DOHH2 (cell line): ENCODE data around the gene DLG1.

Experiments used
- H3F3A ChIP-seq: fragments of 200-600 bp; sonication (generic), shearing (Covaris generic); 2 replicates; pipeline ENCODE4 v1.6.0; 2016; ENCODE audit warnings: antibody characterized with exemption, mild to moderate bottlenecking; ENCODE audit not compliant: control insufficient read depth, insufficient read depth
- H3K27ac ChIP-seq: fragments of 200-600 bp; sonication (generic); 2 replicates; pipeline ENCODE4 v1.5.1; 2014; ENCODE audit warnings: low read depth, mild to moderate bottlenecking, low read length, moderate library complexity
- H3K27me3 ChIP-seq: fragments of 200-600 bp; sonication (generic); 2 replicates; pipeline ENCODE4 v1.6.1; 2014; ENCODE audit warnings: mild to moderate bottlenecking, low read length, mixed read lengths; ENCODE audit not compliant: control insufficient read depth
- H3K36me3 ChIP-seq: fragments of 200-600 bp; sonication (generic); 2 replicates; pipeline ENCODE4 v1.6.1; 2014; ENCODE audit warnings: mild to moderate bottlenecking, low read length, moderate library complexity, mixed read lengths; ENCODE audit not compliant: control insufficient read depth
- H3K4me1 ChIP-seq: fragments of 200-600 bp; sonication (generic); 2 replicates; pipeline ENCODE4 v1.6.1; 2014; ENCODE audit warnings: mild to moderate bottlenecking, low read length, mixed read lengths; ENCODE audit not compliant: control insufficient read depth
- H3K4me2 ChIP-seq: fragments of 200-600 bp; sonication (generic); 2 replicates; pipeline ENCODE4 v1.6.0; 2014; ENCODE audit warnings: mild to moderate bottlenecking, low read length, moderate library complexity
- H3K4me3 ChIP-seq: fragments of 200-600 bp; sonication (generic); 2 replicates; pipeline ENCODE4 v1.5.1; 2014; ENCODE audit warnings: mild to moderate bottlenecking, low read length, mixed read lengths
- H3K79me2 ChIP-seq: fragments of 200-600 bp; sonication (generic); 2 replicates; pipeline ENCODE4 v1.6.1; 2014; ENCODE audit warnings: mild to moderate bottlenecking, low read length, mixed read lengths; ENCODE audit not compliant: control insufficient read depth
- H3K9me2 ChIP-seq: fragments of 200-600 bp; sonication (generic); replicated peaks from 2 replicates; pipeline ENCODE4 v1.6.1; 2014; ENCODE audit warnings: mild to moderate bottlenecking, low read length, mixed read lengths; ENCODE audit not compliant: control insufficient read depth
- H3K9me3 ChIP-seq: fragments of 200-600 bp; sonication (generic); 2 replicates; pipeline ENCODE4 v1.6.1; 2014; ENCODE audit warnings: antibody characterized with exemption, low read length, mixed read lengths; ENCODE audit not compliant: control insufficient read depth, insufficient read depth
- H4K20me1 ChIP-seq: fragments of 200-600 bp; sonication (generic); 2 replicates; pipeline ENCODE4 v1.6.0; 2014; ENCODE audit warnings: low read depth, mild to moderate bottlenecking, antibody characterized with exemption, low read length, moderate library complexity; ENCODE audit not compliant: control insufficient read depth, insufficient read depth
- CTCF ChIP-seq: fragments of 200-600 bp; sonication (generic); IDR thresholded peaks from one replicate; pipeline ENCODE4 v1.5.1; 2014; ENCODE audit warnings: antibody characterized with exemption, mild to moderate bottlenecking, low read depth, low read length; ENCODE audit not compliant: poor library complexity, severe bottlenecking
- EZH2phosphoT487 ChIP-seq: fragments of 200-600 bp; sonication (generic); IDR thresholded peaks from 2 replicates; pipeline ENCODE4 v1.6.1; 2017; ENCODE audit warnings: borderline replicate concordance, mild to moderate bottlenecking, antibody characterized with exemption, low read length, moderate library complexity, mixed read lengths

Gene DLG1

GRCh38 chr3:197311591-197311990 lies 13.2 kb upstream of the DLG1 start:
- Histone ChIP-seq H3K4me2 (no peak overlapping the region), H3F3A (no peaks in the 10 kb centered on the region), H4K20me1 (no peaks in the 10 kb centered on the region), H3K27ac (no peak overlapping the region), H3K27me3 (peaks cover 25% of the 10 kb centered on the region), H3K9me2 (no peaks in the 10 kb centered on the region), H3K36me3 (no peaks in the 10 kb centered on the region), H3K9me3 (no peaks in the 10 kb centered on the region), H3K4me1 (peaks cover 8% of the 10 kb centered on the region), H3K4me3 (no peak overlapping the region), H3K79me2 (no peaks in the 10 kb centered on the region)
- TF ChIP-seq EZH2phosphoT487 (no peak), CTCF (no peak)

GRCh38 chr3:197309528-197310361 lies 11.3 kb upstream of the DLG1 start:
- Histone ChIP-seq H3K4me1 (peaks cover 15% of the 10 kb centered on the region), H4K20me1 (no peaks in the 10 kb centered on the region), H3F3A (no peaks in the 10 kb centered on the region), H3K9me2 (no peaks in the 10 kb centered on the region), H3K9me3 (no peaks in the 10 kb centered on the region), H3K4me2 (0 out of 2 replicates have a peak overlapping the region, but pooled peaks have one; percentile 2), H3K27me3 (peaks cover 18% of the 10 kb centered on the region), H3K36me3 (no peaks in the 10 kb centered on the region), H3K79me2 (no peaks in the 10 kb centered on the region), H3K4me3 (no peak overlapping the region), H3K27ac (no peak overlapping the region)
- TF ChIP-seq EZH2phosphoT487 (no peak), CTCF (no peak)

GRCh38 chr3:197308591-197308990 lies 10.2 kb upstream of the DLG1 start:
- Histone ChIP-seq H3K9me2 (no peaks in the 10 kb centered on the region), H3K4me3 (no peak overlapping the region), H3K79me2 (no peaks in the 10 kb centered on the region), H3K4me1 (peaks cover 15% of the 10 kb centered on the region), H3K4me2 (no peak overlapping the region), H3K9me3 (no peaks in the 10 kb centered on the region), H3K27ac (no peak overlapping the region), H3K27me3 (peaks cover 20% of the 10 kb centered on the region; the same call in 1 of the 2 replicates), H3K36me3 (no peaks in the 10 kb centered on the region), H4K20me1 (no peaks in the 10 kb centered on the region), H3F3A (no peaks in the 10 kb centered on the region)
- TF ChIP-seq EZH2phosphoT487 = no peak
- TF ChIP-seq CTCF = no peak
